ENCODE measurements around the gene NAV1. TPM values are rescaled to one million over a fixed set of nuclear protein-coding genes. Genes with fewer than 3 reads are reported as not detected.
A peak's percentile ranks its signal among the peaks of the same experiment; 100 is the strongest.

The NAV1 gene
- total and polyA plus RNA-seq, 2 donors (not counting 3 experiments of a cell fraction or from before 2014, with no cell fraction given), result 19.9 to 138 TPM

DNA sequence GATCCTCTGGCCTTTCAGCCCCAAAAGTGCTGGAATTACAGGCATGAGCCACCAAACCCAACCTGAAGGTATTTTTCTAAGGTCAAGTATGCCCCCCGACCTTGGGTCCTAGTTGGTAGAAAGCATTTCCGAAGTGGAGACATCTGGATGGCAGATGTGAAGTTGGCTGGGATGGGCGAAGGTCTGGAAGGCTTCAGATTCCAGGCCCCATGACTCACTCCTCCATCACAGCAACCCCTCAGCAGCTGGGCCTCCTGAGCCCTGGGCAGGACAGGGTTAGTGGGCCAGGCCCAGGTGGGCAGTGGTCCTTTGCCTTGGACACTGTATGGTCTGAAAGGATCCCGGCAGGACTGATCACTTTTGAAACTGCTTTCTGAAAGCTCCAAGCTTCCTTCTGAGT is 23.3 kb downstream of the NAV1 start:
- Histone ChIP-seq H3K4me2 (ENCODE audit: insufficient read depth, low read length) (no peak overlapping the region), H3K9ac (replicated peaks; ENCODE audit: extremely low read depth, insufficient read depth, low read length) (no peak overlapping the region), H3K4me3 (replicated peaks in 1 of 3; ENCODE audit: insufficient read depth in 1 of 3, low read depth in 1 of 3, low read length in 3 of 3) (no peak overlapping the region), H3K79me2 (ENCODE audit: control insufficient read depth, insufficient read depth, low read length) (peaks cover 92% of the 10 kb centered on the region), H3K27me3 (ENCODE audit: control insufficient read depth in 2 of 2, insufficient read depth in 2 of 2, low read length in 2 of 2) (no peaks in the 10 kb centered on the region), H3K27ac (ENCODE audit: insufficient read depth, low read depth, low read length) (peak overlapping the region; percentile 21), H3K9me3 (replicated peaks; ENCODE audit: control insufficient read depth, insufficient read depth, low read length) (no peaks in the 10 kb centered on the region), H3K36me3 (ENCODE audit: control insufficient read depth in 2 of 2, extremely low read depth in 1 of 2, insufficient read depth in 2 of 2, low read length in 2 of 2) (peaks cover 0 to 2% of the 10 kb centered on the region in 2 experiments), H2AFZ (ENCODE audit: low read depth, low read length) (no peak overlapping the region), H3K9me1 (replicated peaks; ENCODE audit: control insufficient read depth, extremely low read depth, insufficient read depth, low read length) (no peaks in the 10 kb centered on the region), H3K4me1 (ENCODE audit: control insufficient read depth, extremely low read depth, insufficient read depth, low read length) (peaks cover 24% of the 10 kb centered on the region), H4K20me1 (replicated peaks; ENCODE audit: control insufficient read depth, extremely low read depth, insufficient read depth, low read length) (no peaks in the 10 kb centered on the region)
- TF ChIP-seq JUN (IDR thresholded peaks at IDR 0.05; ENCODE audit: borderline replicate concordance, insufficient read depth, insufficient read length, low read depth), result peak; percentile 11
- TF ChIP-seq, protein P1, sequence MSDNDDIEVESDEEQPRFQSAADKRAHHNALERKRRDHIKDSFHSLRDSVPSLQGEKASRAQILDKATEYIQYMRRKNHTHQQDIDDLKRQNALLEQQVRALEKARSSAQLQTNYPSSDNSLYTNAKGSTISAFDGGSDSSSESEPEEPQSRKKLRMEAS (IDR thresholded peaks at IDR 0.05; ENCODE audit: insufficient read depth, insufficient read length), result no peak
- ChIA-PET POLR2A (no interaction called here), CTCF (interaction anchor here (1.1 to 10.8 kb wide), 9 partner anchors 9 to 233 kb away, joined by 3 to 236 read pairs (median 5); no protein-coding TSS in a partner anchor)
- FAIRE-seq, result peak; percentile 31
- DNase-seq (ENCODE audit: low read depth, low spot score), result no peak
- BruUV-seq (replicated peaks), result no TSS peak
- intact Hi-C loops (cut with micrococcal nuclease) (no loop called here), dilution Hi-C loops (cut with MboI; ENCODE audit: extremely low pct_ligation_motif_present, low sequenced_read_pairs) (loop anchor here (25.0 kb wide), 1 partner anchor 150 kb away; no protein-coding TSS in a partner anchor)

DNA sequence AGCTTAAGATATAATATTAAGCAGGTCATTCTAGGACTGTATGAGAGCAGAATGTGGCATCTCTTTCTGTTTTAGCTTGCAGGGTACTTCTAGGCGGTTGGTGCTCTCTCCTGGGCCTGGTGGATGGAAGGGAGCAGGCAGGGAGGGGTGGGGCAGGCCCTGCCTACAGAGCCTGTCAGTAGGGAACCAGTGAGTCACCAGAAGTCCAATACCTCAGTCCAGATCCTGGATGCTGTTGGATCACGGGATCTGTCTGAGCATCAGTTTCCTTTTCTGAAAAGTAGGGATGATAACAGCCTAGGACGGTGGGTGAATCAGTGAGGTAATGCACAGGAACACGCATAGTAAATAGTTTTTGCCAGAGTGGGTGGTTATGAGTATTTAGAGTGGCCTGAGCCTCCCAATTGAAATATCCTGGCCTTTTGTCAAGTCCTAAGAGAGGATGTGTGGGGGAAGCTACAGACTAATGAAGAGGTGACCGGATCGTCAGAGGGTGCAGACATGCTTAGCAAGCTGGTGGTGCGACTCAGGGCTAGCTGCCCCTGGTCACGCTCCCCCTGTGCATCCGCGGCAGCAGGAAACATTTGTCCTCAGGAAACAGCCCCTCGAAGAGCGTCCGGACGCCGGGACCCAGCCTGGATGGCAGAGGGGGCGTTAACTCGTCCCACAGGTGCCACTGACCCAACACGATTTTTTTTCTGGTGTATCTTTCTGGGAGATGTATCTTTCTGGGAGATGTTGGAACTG is 23.9 kb downstream of the NAV1 start:
- Histone ChIP-seq H3K4me2 (ENCODE audit: insufficient read depth, low read length) (no peak overlapping the region), H3K9me3 (replicated peaks; ENCODE audit: control insufficient read depth, insufficient read depth, low read length) (no peaks in the 10 kb centered on the region), H3K4me3 (replicated peaks in 1 of 3; ENCODE audit: insufficient read depth in 1 of 3, low read depth in 1 of 3, low read length in 3 of 3) (no peak overlapping the region), H3K9me1 (replicated peaks; ENCODE audit: control insufficient read depth, extremely low read depth, insufficient read depth, low read length) (no peaks in the 10 kb centered on the region), H3K4me1 (ENCODE audit: control insufficient read depth, extremely low read depth, insufficient read depth, low read length) (peaks cover 18% of the 10 kb centered on the region), H2AFZ (ENCODE audit: low read depth, low read length) (no peak overlapping the region), H4K20me1 (replicated peaks; ENCODE audit: control insufficient read depth, extremely low read depth, insufficient read depth, low read length) (no peaks in the 10 kb centered on the region), H3K36me3 (ENCODE audit: control insufficient read depth in 2 of 2, extremely low read depth in 1 of 2, insufficient read depth in 2 of 2, low read length in 2 of 2) (peaks cover 0 to 2% of the 10 kb centered on the region in 2 experiments), H3K27me3 (ENCODE audit: control insufficient read depth in 2 of 2, insufficient read depth in 2 of 2, low read length in 2 of 2) (no peaks in the 10 kb centered on the region), H3K79me2 (ENCODE audit: control insufficient read depth, insufficient read depth, low read length) (peaks cover 92% of the 10 kb centered on the region), H3K9ac (replicated peaks; ENCODE audit: extremely low read depth, insufficient read depth, low read length) (no peak overlapping the region), H3K27ac (ENCODE audit: insufficient read depth, low read depth, low read length) (peak overlapping the region; percentile 21)
- TF ChIP-seq FOS (IDR thresholded peaks at IDR 0.05; ENCODE audit: borderline replicate concordance, insufficient read depth, low read length) (no peak), JUN (IDR thresholded peaks at IDR 0.05; ENCODE audit: borderline replicate concordance, insufficient read depth, insufficient read length, low read depth) (no peak), EZH2 (IDR thresholded peaks at IDR 0.05; ENCODE audit: borderline replicate concordance, low read depth, low read length, severe bottlenecking) (no peak), GATA2 (IDR thresholded peaks at IDR 0.05; ENCODE audit: insufficient read depth, insufficient read length, low read depth, low read length) (no peak), MYC (IDR thresholded peaks at IDR 0.05; ENCODE audit: low read depth, low read length) (no peak), POLR2A (IDR thresholded peaks at IDR 0.05; ENCODE audit: low read depth, low read length) (no peak), POLR2AphosphoS5 (IDR thresholded peaks at IDR 0.05; ENCODE audit: insufficient read depth, low read depth, low read length) (no peak)
- TF ChIP-seq, protein P2, sequence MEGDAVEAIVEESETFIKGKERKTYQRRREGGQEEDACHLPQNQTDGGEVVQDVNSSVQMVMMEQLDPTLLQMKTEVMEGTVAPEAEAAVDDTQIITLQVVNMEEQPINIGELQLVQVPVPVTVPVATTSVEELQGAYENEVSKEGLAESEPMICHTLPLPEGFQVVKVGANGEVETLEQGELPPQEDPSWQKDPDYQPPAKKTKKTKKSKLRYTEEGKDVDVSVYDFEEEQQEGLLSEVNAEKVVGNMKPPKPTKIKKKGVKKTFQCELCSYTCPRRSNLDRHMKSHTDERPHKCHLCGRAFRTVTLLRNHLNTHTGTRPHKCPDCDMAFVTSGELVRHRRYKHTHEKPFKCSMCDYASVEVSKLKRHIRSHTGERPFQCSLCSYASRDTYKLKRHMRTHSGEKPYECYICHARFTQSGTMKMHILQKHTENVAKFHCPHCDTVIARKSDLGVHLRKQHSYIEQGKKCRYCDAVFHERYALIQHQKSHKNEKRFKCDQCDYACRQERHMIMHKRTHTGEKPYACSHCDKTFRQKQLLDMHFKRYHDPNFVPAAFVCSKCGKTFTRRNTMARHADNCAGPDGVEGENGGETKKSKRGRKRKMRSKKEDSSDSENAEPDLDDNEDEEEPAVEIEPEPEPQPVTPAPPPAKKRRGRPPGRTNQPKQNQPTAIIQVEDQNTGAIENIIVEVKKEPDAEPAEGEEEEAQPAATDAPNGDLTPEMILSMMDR (IDR thresholded peaks at IDR 0.05; ENCODE audit: extremely low read depth in 1 of 2, insufficient read depth in 1 of 2, low read depth in 1 of 2, low read length in 2 of 2), result no peak
- TF ChIP-seq, protein P1 (IDR thresholded peaks at IDR 0.05; ENCODE audit: insufficient read depth, insufficient read length), result no peak
- BruUV-seq (replicated peaks), result no TSS peak
- dilution Hi-C loops (cut with MboI; ENCODE audit: extremely low pct_ligation_motif_present, low sequenced_read_pairs), result loop anchor here (25.0 kb wide), 1 partner anchor 149 kb away; no protein-coding TSS in a partner anchor
- CTCF ChIA-PET, result interaction anchor here (1.1 to 10.8 kb wide), 7 partner anchors 8 to 232 kb away, joined by 3 to 236 read pairs (median 5); no protein-coding TSS in a partner anchor
- no peak for FAIRE-seq
- intact Hi-C loops (cut with micrococcal nuclease), result no loop called here
- no peak for DNase-seq (ENCODE audit: low read depth, low spot score)
- POLR2A ChIA-PET, result no interaction called here
